Fibroblast of skin of back (primary cell): ENCODE results near the gene MXI1. TPM values are rescaled to one million over a fixed set of nuclear protein-coding genes. Genes with fewer than 3 reads are reported as not detected.

Source experiments
- DNase-seq: peaks from one replicate; pipeline ENCODE4 v3.0.0-alpha.2; 2013
- polyA plus RNA-seq, 2 experiments: library from polyadenylated mRNA; unstranded; fragments of 120-200 nt; gene quantifications; one replicate each; pipeline ENCODE4 v1.2.1, GENCODE V29; 2013; ENCODE audit not compliant: insufficient read length in 2 of 2

Gene MXI1
- polyA plus RNA-seq (2013, experiment 1 of 2; ENCODE audit: insufficient read length): 34.3 TPM
- 43.1 TPM for polyA plus RNA-seq (2013, experiment 2 of 2; ENCODE audit: insufficient read length)

- peak; percentile 86 for DNase-seq
Observed at GRCh38 chr10:110207011-110207804, at the start of gene MXI1. Gene MXI1 (plus strand): TSS chr10:110207605. CDS start chr10:110207809, 204 bp downstream.

- no peak for DNase-seq
Observed at GRCh38 chr10:110158051-110159005, 49.1 kb upstream of the MXI1 start.

DNA sequence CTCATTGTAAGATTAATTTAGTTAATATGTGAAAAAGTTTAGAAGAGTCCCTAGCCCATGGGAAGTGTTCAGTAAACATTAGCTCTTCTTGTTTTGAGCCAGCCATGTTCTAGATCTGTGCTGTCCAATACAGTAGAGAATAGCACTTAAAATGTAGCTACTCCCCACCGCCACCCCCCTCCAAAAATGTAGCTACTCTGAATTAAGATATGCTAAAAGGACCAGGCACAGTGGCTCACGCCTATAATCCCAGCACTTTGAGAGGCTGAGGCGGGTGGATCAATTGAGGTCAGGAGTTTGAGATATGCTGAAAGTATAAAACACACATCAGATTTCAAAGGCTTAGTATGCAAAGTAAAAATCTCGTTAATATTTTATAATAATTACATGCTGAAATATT lies 47.3 kb upstream of the MXI1 start:
- no peak for DNase-seq

DNA sequence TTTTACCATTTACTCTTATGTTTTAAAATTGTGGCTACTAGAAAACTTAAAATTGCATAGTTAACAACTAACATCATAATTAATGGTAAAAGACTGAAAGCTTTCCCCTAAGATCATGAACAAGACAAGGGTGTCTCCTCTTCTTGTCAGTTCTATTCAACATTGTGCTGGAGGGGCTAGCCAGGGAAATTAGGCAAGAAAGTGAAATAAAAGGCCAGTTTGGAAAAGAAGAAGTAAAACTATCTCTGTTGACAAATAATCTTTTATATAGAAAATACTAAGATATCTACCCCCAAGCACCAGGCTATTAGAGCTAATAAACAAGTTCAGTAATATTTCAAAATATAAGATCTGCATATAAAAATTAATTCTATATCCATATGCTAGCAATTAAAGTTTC lies 46.9 kb upstream of the MXI1 start:
- DNase-seq: no peak

- no peak for DNase-seq
Observed at GRCh38 chr10:110162741-110163145, 44.7 kb upstream of the MXI1 start.

DNA sequence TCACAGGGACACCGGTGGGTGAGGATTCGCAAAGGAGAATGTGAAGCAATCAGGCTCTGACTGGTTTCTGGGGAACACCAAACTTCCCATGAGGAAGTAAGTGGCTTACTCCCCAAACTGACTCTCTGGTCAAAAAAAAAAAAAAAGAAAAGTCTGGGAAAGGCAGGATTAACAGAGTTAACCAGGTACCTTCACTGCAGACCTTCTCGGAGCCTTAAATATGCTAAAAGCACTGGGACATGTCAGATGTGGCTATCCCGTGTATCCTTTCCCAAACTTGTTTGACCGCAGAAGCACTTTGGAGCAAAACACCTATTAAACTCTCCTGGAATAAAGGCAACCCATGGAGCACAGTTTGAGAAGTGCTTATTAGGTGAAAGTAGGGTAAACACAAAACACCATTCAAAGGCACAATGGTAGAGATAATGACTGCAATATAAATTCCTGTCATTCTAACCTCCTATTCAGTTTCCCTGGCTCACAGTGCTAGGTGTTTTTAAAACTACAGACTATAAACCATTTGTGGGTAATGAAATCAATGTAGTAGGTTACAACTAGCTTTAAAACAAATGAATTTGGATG lies 44.1 kb upstream of the MXI1 start:
- DNase-seq: no peak

DNA sequence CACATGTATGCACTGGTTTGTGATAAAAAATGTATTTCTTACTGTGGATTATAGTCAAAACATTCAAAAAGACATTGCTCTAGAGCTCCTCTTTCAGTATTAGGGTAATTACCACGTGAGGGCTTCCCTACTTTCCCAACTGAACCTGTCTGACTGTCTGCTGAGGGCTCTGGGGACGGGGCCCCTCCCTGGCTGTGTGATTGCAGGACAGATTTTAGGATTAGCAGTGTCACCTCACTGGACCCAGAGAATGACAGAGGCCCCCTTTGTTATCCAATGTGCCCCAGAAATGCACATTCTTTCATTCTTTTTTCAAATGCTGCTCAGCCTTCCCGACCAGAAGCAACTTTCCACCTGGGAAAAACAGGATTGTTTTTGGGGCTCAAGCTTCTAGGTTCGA lies 43.6 kb upstream of the MXI1 start:
- DNase-seq: no peak

DNA sequence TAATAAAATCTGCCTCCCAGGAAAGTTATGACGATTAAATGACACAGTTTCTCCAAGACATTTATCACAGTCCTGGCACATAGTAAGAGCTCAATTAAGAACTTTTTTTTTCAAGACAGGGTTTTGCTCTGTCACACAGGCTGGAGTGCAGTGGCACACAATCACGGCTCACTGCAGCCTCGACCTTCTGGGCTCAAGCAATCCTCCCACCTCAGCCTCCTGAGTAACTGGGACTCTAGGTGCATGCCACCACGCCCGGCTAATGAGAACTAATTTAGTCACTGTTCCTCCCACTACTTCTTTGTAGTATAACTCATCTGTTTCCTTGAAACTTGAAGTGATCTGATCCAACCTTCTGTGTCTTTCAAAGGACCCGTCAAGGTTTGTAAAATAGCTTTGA lies 42.2 kb upstream of the MXI1 start:
- no peak for DNase-seq

- DNase-seq: no peak
Observed at GRCh38 chr10:110167149-110167548, 40.3 kb upstream of the MXI1 start.

DNA sequence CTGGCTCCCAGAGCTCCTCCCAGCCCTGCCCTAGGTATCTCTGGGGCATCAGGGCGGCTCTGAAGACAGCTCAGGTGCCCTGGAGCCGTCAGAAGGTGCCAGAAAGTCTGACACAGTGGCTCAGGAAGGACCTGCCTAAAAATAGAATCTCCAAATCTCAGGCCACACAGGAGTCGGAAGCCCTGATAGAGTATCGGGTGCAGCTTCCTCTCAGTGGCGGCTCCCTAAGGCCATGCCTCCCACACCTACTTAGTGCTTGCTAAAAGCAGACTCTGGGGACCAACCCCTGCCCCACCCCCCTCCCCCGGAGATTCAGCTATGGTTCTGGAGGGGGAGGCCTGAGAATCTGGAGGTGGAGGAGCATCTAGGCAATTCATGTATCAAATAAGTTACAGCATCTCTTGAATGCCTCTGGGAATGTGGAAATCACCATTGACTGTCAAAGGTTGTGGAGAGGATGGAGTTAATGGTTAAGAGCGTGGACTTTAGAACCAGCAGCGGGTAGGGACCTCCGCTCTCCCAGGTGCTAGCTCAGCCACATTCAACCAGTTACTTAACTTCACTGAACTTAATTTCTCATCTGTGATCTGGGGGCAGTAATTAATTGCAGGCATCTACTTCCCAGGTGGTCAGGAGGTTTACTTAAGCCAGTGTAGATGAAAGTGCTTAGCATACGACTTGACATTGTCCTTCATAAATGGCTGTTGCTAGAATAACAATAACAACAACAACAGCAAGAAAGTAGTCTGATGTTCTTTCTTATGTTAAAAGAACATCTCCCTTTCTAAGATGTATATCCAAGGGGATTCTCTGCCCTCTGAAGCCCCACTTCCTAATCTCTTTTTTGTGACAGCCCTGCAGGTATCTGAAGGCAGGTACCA lies 38.6 kb upstream of the MXI1 start:
- DNase-seq: no peak

GRCh38 chr10:110169586-110169985 lies 37.8 kb upstream of the MXI1 start:
- DNase-seq: no peak

DNA sequence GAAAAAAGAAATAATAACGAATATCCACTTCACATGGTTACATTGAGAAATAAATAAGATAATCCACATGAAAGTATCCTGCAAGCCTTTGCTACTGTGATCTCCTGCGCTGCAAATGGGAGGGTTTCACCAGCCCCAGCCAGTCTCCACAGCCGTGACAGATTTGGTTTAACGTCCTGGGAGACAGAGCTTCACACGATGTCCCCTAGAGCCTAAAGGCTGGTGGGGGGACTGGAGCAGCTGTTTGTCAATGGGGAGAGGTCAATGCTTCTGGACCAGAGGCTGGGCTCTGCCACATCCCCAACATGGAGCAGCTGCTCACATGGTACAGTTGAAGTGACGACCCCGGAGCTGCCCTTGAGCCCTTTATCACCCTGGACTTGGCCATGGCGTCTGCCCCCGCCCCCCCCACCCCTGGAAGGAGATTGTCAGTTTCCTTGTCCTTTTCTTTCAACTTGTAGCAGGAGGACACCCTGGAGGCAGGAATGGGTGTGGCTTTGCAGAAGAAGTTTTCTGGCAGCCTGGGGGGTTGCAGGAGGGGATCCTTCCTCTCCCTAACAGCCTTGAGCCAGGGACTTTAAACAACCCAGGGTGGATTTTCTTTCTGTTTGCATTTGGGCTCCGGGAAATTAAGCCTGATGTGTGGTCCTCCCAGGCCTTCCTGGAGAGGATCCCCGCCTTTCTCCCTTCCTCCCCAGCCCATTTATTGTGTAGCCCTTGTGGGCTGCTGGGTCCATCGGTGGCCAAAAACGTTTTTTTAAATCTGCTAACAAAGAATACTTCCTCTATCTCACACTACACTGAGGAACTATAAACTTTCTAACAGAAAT lies 37.0 kb upstream of the MXI1 start:
- DNase-seq: no peak

DNA sequence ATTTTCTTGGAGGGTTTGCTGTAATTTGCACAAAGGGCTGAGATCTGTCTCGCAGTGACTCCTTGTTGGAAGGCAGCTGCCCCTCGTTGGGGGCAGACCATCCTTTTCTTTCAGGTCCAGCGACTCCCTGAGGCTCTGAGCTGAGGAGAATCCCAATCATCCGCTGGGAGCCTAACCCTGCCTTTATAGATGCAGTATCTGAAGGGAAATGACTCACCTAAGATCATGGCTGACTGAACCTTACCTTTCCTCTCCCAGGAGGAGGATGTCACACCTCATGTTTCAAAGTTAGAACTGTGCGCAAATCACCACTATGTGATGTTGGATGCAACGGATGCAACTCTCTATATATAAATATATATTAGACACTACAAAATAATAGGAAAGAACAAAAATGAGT lies 36.4 kb upstream of the MXI1 start:
- DNase-seq: no peak

- peak; percentile 10 for DNase-seq
Observed at GRCh38 chr10:110172155-110172554, 35.2 kb upstream of the MXI1 start.

DNA sequence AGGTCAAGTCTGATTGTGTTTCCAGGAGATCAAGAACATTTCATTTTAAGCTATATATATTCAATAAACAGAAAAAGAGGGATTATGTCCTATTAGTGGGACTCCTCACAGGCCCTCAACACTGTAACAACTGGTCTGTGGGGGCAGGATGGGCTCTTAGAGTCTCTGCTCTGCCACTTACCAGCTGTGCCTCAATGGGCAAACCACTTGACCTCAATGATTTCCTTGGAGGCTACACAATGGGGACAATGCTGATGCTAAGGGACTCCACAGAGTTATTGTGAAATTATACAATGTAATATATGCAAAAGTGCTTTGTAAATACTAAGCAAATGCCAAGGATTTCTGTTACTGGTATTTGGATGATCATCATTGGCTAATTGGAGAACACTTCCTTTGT lies 33.2 kb upstream of the MXI1 start:
- no peak for DNase-seq

- no peak for DNase-seq
Observed at GRCh38 chr10:110174816-110175215, 32.6 kb upstream of the MXI1 start.

DNA sequence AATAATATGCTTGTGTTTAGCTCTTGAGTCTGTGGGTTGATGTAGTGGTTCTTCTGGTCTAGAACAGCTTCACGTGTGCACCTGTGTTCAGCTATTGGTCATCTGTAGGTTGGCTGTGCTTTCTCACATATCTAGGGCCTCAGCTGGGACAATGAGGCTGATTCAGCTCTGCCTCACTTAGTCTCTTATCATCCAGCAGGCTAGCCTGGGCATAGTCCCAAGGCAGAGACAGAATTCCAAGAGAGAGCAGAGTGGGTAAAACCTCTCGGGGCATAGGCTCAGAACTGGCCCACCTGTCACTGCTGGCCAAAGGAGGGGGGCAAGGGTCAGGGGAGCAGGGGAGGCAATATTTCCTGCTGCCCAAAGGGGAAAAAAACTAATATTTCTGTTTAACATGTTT lies 32.0 kb upstream of the MXI1 start:
- DNase-seq: no peak

GRCh38 chr10:110176141-110177030 lies 31.0 kb upstream of the MXI1 start:
- DNase-seq: no peak

DNA sequence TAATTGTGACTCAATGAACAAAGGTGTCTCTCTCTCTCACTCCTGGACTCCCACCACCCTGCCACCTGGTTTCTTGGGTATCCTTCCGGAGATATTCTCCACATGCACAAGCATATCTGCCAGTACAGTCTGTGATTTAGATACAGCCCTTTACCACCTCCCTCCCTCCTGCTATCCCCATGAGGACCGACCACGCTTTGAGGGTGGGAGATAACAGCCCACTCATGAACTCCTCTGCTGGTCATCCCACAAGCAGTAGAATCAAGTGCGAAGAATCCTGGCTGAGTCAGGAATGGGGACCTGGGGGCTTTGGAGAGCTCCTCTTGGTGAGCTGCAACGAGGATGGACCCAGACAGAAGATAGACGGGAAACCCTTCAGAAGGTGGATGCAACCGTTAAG lies 28.2 kb upstream of the MXI1 start:
- no peak for DNase-seq

DNA sequence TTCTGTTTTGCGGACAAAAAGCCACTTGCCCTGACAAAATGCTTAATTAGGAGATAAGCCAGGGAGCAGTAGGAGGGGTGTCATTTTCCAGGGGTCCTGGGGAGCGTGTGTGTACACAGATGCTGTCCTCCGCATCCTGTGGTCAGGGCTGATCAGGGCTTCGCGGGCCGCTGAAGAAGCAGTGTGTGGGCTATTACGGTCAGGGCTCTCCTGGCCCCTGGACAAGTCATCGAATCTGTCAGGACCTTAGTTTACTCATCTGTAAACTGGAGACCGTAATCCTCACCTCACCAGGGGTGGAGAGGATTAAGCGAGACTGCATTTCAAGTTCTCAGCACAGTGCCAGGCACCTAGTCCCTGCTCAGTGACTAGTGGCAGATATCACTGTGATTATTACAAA lies 26.0 kb upstream of the MXI1 start:
- no peak for DNase-seq
